Astrocyte of the spinal cord (primary cell): ENCODE data around the gene NCAPD3.

ENCODE experiments used
- DNase-seq: peaks from one replicate; pipeline ENCODE4 v3.0.0; 2011; ENCODE audit warnings: low read depth, low spot score
- H3K4me3 ChIP-seq: 2 replicates; pipeline ENCODE4 v1.5.1; 2011; ENCODE audit warnings: low read depth, mild to moderate bottlenecking, low read length, moderate library complexity
- in situ Hi-C: cut with HindIII; loops from 2 replicates; pipeline ENCODE4 v1.10.0; 2017; ENCODE audit warnings: low sequenced_read_pairs
- TF ChIP-seq, protein P1 (sequence below): IDR thresholded peaks from 2 replicates; pipeline ENCODE4 v1.5.1; 2012; ENCODE audit warnings: low read depth, mild to moderate bottlenecking, low read length, inconsistent platforms

NCAPD3 gene

DNA sequence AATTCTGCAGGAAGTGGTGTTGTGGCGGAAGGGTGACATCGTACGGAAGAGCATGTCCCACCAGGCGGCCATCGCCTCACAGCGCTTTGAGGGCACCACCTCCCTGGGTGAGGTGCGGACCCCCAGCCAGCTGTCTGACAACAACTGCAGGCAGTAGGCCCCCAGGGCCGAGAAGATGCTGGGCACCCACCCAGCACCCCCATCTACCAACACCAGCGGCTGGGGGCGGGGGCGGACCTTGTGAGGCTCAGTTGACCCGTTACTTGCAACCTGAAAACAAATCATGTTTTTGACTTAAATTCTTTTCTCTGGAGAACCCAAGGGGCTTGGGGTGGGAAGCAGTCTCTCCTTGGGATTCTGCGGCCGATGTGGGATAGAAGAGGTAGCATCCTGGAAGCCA is 21.7 kb upstream of the NCAPD3 start:
- no peak for DNase-seq
- in situ Hi-C loops = no loop called here
- TF ChIP-seq, protein P1, sequence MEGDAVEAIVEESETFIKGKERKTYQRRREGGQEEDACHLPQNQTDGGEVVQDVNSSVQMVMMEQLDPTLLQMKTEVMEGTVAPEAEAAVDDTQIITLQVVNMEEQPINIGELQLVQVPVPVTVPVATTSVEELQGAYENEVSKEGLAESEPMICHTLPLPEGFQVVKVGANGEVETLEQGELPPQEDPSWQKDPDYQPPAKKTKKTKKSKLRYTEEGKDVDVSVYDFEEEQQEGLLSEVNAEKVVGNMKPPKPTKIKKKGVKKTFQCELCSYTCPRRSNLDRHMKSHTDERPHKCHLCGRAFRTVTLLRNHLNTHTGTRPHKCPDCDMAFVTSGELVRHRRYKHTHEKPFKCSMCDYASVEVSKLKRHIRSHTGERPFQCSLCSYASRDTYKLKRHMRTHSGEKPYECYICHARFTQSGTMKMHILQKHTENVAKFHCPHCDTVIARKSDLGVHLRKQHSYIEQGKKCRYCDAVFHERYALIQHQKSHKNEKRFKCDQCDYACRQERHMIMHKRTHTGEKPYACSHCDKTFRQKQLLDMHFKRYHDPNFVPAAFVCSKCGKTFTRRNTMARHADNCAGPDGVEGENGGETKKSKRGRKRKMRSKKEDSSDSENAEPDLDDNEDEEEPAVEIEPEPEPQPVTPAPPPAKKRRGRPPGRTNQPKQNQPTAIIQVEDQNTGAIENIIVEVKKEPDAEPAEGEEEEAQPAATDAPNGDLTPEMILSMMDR = no peak

DNA sequence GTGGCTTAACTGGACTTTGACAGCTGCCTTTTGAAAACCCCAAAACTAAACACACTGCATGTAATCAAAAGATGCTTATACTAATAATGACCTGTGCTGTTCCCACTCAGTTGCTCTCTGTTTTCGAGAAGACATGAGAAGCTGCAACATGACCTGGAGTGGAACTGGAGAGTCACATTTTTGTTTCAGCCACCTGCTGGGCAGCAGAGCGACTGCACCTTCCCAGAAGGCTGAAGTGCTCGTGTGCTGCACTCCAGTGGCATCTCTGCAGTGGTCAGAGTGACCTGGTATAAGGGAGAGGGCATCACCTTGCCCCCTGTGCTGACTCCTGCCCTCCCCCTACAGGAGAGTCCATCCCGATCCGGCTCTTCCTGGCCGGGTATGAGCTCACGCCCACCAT is 20.8 kb upstream of the NCAPD3 start:
- in situ Hi-C loops = no loop called here
- H3K4me3 ChIP-seq = no peak overlapping the region
- DNase-seq = no peak
- TF ChIP-seq, protein P1 = peak; percentile 46

More for the DNA sequence above, 21.7 kb upstream of the NCAPD3 start:
- no peak overlapping the region for H3K4me3 ChIP-seq

DNA sequence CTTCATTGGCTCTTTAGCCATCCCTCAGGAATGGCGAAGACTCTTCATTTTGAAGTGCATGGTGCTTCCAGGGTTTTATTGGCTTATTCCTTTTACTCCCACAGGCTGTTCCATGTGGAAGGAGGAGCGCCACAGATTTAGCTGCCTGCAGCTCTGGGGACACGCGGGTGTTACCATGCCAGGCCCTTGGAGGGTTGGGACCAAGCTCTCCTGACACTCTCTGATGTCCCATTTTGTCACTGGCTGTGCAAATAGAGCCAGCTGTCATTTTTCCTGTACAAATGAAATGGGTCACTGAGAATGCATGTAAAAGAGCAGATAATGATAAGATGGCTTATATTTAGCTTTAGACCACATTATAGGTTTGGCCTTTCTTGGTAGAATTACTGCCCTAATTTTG is 20.1 kb upstream of the NCAPD3 start:
- in situ Hi-C loops = no loop called here
- DNase-seq = no peak

DNA sequence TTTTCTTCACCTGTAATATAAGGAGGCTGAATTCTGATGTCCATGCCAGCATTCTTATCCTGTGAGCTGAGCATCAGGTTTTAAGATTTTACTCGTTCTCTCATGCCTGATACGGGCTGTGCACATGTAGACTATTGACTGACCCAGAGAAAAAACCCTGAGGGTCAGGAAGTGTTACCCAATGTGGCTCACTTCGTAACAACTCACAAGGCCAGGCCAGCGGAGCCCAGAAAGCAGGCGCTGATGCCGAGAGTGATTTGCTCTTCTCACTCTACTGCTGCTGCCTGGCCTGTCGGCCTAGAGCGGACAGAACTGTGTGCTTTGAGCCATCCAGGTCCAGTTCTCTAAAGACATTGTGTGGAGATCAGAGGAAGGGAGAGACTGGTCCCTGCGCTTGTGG is 18.6 kb upstream of the NCAPD3 start:
- TF ChIP-seq, protein P1 = no peak
- no peak overlapping the region for H3K4me3 ChIP-seq
- no peak for DNase-seq
- in situ Hi-C loops = no loop called here

More for the DNA sequence above, 20.1 kb upstream of the NCAPD3 start:
- H3K4me3 ChIP-seq = no peak overlapping the region
- TF ChIP-seq, protein P1 = no peak

DNA sequence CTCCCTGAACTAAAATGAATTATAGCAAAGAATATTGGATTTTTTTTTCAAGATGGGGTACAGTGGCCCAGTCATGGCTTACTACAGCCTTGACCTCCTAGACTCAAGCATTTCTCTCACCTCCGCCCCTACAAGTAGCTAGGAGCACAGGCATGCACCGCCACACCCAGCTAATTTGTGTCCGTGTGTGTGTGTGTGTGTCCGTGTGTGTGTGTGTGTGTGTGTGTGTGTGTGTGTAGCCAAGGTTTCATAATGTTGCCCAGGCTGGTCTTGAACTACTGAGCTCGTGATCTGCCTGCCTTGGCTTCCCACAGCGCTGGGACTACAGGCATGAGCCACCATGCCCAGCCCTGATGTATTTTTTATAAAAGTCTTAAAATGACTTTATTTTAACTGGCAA is 16.8 kb upstream of the NCAPD3 start:
- in situ Hi-C loops = no loop called here
- DNase-seq = no peak
- TF ChIP-seq, protein P1 = no peak
- no peak overlapping the region for H3K4me3 ChIP-seq

DNA sequence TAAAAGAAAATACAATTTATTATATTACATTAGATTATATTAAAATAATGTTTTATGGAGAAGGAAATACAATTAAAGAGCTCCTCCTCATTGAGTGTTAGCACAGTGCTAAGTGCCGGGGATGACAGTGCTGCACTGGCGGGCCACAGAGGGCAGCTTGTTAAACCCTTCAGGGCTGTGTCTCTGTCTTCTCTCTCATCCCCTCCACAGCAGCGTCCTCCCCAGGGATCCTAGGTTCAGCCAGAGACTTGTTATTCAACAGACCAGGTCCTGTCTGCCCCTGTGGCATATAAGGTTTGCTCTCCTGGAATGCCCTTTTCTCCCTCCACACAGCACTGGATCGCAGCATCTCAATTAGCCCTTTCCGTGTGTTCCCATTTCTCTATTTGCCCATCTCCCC is 15.2 kb upstream of the NCAPD3 start:
- TF ChIP-seq, protein P1 = no peak
- DNase-seq = no peak
- H3K4me3 ChIP-seq = no peak overlapping the region
- in situ Hi-C loops = no loop called here

DNA sequence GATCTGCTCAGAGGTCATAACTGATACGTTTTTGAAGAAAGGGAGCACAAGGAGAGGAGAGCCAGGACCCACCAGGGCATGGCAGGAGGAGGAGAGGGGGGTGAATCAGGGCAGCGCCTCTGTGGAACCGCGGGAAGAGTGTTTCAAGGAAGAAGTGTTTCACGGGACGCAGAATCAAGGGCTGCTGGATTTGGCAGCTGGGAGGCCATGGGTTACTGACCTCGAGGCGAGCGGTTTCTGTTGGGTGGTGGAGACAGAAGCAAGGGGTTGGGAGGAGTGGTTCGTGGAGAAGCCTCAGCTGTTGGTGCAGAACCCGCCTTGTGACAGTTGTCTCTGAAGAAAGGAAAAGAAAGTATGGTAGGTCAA is 13.8 kb upstream of the NCAPD3 start:
- H3K4me3 ChIP-seq = no peak overlapping the region
- in situ Hi-C loops = no loop called here
- TF ChIP-seq, protein P1 = no peak
- no peak for DNase-seq
